ENCODE measurements around the gene C2orf92.
A peak's percentile ranks its signal among the peaks of the same experiment; 100 is the strongest.
"Not testable (repeated sequence)": the region's sequence is repeated elsewhere in the genome, so short reads cannot be mapped to it uniquely, and the experiment has no call there.

Gene C2orf92

GRCh38 chr2:97669448-97669847 lies at the start of gene C2orf92:
Gene C2orf92 (plus strand): TSS chr2:97669713. CDS start chr2:97669789, 76 bp downstream.
- DNase-seq (ENCODE audit: low read depth in 2 of 2): no peak

DNA sequence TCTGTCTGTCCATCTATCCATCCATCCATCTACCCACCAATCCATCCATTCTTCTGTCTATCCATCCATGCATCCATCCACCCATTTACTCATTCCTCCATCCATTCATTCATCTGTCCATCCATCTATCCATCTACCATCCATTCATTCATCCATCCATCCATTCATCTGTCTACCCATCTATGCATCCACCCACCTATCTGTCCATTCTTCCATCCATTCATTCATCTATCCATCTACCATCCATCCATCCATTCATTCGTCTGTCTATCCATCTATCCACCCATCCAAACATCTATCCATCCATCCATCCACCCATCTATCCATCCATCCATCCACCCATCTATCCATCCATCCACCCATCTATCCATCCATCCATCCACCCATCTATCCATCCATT lies 49.0 kb upstream of the C2orf92 start:
- DNase-seq (ENCODE audit: low read depth in 2 of 2): not testable (repeated sequence)

- not testable (repeated sequence) for DNase-seq (ENCODE audit: low read depth in 2 of 2)
Observed at GRCh38 chr2:97622976-97623375, 46.5 kb upstream of the C2orf92 start.

DNA sequence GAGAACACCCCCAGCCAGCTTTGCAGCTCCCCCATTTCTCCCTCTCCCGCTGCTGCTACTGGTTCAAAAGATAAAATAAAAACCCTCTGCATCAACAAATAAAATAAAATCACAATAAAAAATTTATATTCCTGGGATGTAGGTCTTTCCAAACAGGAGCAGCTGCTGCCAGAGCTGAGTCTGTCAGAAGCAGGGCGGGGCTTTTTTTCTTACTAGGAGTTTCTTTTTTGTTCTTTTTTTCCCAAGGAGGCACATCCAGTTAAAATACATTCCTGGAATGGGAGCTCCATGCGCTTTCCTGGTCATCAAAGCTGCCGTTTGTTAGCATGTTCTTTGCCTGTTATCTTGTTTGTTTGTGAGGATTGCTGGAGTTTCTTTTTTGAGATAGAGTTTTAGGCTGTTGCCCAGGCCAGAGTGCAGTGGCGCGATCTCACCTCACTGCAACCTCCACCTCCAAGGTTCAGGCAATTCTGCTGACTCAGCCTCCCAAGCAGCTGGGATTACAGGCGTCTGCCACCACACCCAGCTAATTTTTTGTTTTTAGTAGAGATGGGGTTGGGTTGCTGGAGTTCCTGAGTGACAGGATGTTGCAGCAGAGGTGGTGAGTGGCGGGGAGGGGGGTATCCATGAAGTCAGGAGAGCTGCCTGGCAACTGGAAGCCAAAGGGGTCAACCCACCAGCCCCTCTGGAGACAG lies 44.0 kb upstream of the C2orf92 start:
- DNase-seq (ENCODE audit: low read depth in 2 of 2): not testable (repeated sequence)

GRCh38 chr2:97626049-97626430 lies 43.5 kb upstream of the C2orf92 start:
- DNase-seq (ENCODE audit: low read depth in 2 of 2): not testable (repeated sequence)

GRCh38 chr2:97644023-97644717 lies 25.3 kb upstream of the C2orf92 start:
- DNase-seq (ENCODE audit: low read depth in 2 of 2): no peak

DNA sequence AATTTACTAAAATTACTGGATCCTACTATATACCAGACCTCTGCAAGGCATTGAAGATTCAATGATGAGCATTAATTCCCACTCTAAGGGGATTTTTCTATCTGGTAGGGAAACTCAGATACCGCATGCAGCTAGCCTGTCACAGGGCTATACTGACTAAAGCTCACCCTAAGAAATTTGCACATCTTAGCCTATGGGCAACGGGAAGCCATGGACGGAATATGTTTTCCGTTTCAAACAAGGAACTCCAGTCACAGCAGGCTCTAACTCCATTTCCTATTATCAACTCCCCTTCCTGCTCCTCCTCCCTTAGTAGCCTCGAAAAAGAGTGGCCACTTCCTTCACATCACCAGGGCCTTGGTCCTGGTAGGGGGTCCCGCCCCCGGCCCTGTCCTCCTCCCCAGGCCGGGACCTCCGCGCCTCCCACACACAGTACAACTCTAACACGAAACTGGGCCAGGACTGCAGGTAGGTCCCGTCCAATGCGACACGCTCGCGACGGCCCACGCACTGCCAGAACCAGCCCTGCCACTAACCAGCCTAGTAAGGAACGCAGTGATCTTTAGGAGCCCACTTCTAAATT lies 24.3 kb upstream of the C2orf92 start:
- no peak for DNase-seq (ENCODE audit: low read depth in 2 of 2)

DNA sequence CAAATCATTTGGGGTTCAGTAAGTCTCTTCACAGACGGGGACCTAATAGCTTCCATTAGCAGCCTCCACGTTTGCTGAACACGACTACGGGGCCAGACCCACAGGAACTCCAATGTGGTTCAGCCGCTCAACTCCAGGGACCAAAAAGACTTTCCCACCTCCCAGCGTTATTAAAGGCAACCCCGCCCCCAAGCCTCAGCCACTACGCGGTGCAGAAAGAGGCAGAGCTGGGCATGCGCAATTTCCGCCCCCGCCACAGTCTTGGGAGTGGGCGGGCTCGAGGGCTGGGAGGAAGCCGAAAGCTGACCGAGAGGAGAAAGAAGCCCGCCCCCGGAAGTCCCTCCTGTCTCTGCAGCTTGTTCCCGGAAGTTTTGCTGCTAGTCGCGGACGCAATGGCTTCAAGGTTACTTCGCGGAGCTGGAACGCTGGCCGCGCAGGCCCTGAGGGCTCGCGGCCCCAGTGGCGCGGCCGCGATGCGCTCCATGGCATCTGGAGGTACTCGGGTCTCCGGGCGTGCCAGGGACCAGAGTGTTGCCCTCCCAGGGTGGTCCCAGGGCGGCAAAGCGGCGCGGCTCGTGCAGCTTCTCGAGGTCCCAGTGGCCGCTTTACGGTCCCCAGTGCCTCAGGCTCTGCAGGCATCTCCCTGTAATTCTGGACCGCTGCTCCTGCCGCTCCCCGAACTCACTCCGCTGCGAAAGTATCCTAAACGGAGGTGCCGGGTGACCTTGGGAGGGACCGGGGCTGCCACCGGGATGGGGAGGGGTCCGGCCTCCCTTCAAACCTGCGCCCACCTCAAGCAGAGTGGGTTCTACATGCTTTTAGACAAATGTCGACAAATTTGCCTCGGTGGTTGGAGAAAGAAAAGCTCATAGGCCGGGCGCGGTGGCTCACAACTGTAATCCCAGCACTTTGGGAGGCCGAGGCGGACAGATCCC lies 23.6 kb upstream of the C2orf92 start, which contains the start of gene COX5B:
COX5B (plus strand) TSS at position 368 of the 935 bp plus-strand sequence; CDS start at position 393, 25 bp downstream.
- peak; percentile 96 to 97 for DNase-seq (ENCODE audit: low read depth in 2 of 2)

GRCh38 chr2:97646977-97647376 lies 22.5 kb upstream of the C2orf92 start:
- DNase-seq (ENCODE audit: low read depth in 2 of 2): no peak

- no peak for DNase-seq (ENCODE audit: low read depth in 2 of 2)
Observed at GRCh38 chr2:97651114-97651513, 18.4 kb upstream of the C2orf92 start.

- DNase-seq (ENCODE audit: low read depth in 2 of 2): no peak
Observed at GRCh38 chr2:97653473-97653872, 16.0 kb upstream of the C2orf92 start.

DNA sequence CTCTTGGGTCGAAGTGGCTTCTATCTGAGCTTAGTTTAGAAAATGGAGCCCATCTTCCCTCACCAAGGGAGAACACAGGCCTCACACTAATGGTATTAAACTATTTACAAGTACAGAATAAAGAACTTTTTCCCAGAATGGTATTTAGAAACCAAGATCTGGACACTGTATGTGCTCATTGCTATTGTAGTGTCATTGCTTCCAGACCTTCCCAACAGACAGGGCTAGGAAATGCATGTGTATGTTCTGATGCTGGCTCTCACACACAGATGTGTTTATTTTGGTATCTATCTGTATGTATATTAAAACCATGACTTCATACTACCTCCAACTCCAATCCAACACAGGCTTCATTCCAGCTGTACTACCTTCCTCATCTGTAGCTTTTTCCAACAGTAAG lies 15.6 kb upstream of the C2orf92 start:
- no peak for DNase-seq (ENCODE audit: low read depth in 2 of 2)

- no peak for DNase-seq (ENCODE audit: low read depth in 2 of 2)
Observed at GRCh38 chr2:97654309-97654708, 15.2 kb upstream of the C2orf92 start.

DNA sequence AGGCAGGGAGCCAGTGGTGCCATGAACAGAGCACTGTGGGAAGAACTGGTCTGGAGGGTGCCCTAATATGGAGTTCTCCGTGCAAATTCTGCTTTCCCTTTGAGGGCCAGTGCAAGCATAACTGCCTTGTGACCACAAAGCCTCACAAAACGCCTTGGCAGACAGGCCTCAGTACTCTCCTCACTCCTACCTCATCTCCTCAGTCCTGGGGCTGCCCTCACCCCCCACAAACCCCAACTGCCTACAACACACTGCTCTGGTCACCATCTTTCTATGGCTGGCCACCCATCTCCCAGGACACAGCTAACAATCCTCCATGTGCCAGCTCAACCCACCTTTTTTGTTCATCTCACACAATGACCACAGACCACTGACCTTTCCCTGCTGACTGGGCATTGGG lies 14.7 kb upstream of the C2orf92 start:
- DNase-seq (ENCODE audit: low read depth in 2 of 2): no peak

GRCh38 chr2:97656129-97656755 lies 13.3 kb upstream of the C2orf92 start:
- no peak for DNase-seq (ENCODE audit: low read depth in 2 of 2)

- no peak for DNase-seq (ENCODE audit: low read depth in 2 of 2)
Observed at GRCh38 chr2:97656905-97657587, 12.5 kb upstream of the C2orf92 start.

GRCh38 chr2:97657986-97658690 lies 11.4 kb upstream of the C2orf92 start:
- no peak for DNase-seq (ENCODE audit: low read depth in 2 of 2)

GRCh38 chr2:97658691-97659157 lies 10.8 kb upstream of the C2orf92 start:
- DNase-seq (ENCODE audit: low read depth in 2 of 2): no peak

GRCh38 chr2:97659256-97660043 lies 10.1 kb upstream of the C2orf92 start:
- no peak for DNase-seq (ENCODE audit: low read depth in 2 of 2)

Data from stimulated activated CD4-positive, alpha-beta T cell treated with anti-CD3 and anti-CD28 coated beads, Interleukin-1b, Interleukin-23, amount 100 ng/mL, for 4 hours (primary cell).